SU-DHL-6 (cell line): ENCODE data around the gene ST6GAL2.

ENCODE experiments used
- CTCF ChIP-seq: fragments of 200-600 bp; sonication (generic); IDR thresholded peaks from one replicate; pipeline ENCODE4 v1.5.1; 2017; ENCODE audit warnings: antibody characterized with exemption, mild to moderate bottlenecking, low read length, moderate library complexity; ENCODE audit not compliant: insufficient read depth, poor library complexity, severe bottlenecking
- EZH2phosphoT487 ChIP-seq: fragments of 200-600 bp; sonication (generic), shearing (Covaris generic); conservative IDR thresholded peaks from 2 replicates; pipeline ENCODE4 v1.6.1; 2018; ENCODE audit warnings: mild to moderate bottlenecking, antibody characterized with exemption, low read length, moderate library complexity, mixed read lengths

- TF ChIP-seq CTCF (no peak), EZH2phosphoT487 (no peak)
Measured at GRCh38 chr2:106805716-106806115, 80.3 kb downstream of the ST6GAL2 start.
